IPS-NIHi11 (cell line): ENCODE data around the gene FALEC.
A peak's percentile ranks its signal among the peaks of the same experiment; 100 is the strongest.
"Not testable (repeated sequence)": the region's sequence is repeated elsewhere in the genome, so short reads cannot be mapped to it uniquely, and the experiment has no call there.

ENCODE experiments used
- DNase-seq: peaks from one replicate; pipeline ENCODE4 v3.0.0; 2012; ENCODE audit warnings: mixed read lengths, low spot score

The FALEC gene

DNA sequence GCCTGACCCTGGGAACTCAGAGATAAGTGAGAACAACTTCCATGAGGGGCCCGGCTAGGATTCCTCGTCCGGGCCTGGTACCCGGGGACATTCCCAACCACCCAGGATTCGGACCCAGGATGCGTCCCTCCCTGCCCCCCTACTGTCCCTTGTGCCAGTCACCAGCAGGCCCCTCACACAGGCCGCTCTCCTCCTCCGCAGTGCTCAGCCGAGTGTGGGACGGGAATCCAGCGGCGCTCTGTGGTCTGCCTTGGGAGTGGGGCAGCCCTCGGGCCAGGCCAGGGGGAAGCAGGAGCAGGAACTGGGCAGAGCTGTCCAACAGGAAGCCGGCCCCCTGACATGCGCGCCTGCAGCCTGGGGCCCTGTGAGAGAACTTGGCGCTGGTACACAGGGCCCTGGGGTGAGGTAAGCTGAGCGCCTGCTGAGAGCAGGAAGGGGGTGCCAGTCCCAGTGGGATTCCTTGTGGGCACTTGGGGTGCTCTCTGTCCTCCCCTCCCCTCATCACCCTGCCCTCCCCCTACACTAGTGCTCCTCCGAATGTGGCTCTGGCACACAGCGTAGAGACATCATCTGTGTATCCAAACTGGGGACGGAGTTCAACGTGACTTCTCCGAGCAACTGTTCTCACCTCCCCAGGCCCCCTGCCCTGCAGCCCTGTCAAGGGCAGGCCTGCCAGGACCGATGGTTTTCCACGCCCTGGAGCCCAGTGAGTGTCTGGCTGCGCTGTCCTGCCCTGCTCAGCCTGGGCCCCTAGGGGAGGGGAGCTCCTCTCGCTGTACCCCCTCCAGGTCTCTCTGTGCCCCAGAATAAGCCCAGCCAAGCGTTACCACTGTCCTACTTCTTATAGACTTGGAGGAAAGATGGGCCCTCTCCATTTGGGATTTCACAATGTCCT is 43.5 kb downstream of the FALEC start:
- no peak for DNase-seq

- DNase-seq: no peak
Measured at GRCh38 chr1:150559656-150560010, 44.1 kb downstream of the FALEC start.

GRCh38 chr1:150560011-150560438 is 44.5 kb downstream of the FALEC start:
- peak; percentile 83 for DNase-seq

- DNase-seq: peak; percentile 74
Measured at GRCh38 chr1:150560576-150561253, 45.2 kb downstream of the FALEC start.

GRCh38 chr1:150561254-150561973 is 45.9 kb downstream of the FALEC start:
- peak; percentile 87 for DNase-seq

DNA sequence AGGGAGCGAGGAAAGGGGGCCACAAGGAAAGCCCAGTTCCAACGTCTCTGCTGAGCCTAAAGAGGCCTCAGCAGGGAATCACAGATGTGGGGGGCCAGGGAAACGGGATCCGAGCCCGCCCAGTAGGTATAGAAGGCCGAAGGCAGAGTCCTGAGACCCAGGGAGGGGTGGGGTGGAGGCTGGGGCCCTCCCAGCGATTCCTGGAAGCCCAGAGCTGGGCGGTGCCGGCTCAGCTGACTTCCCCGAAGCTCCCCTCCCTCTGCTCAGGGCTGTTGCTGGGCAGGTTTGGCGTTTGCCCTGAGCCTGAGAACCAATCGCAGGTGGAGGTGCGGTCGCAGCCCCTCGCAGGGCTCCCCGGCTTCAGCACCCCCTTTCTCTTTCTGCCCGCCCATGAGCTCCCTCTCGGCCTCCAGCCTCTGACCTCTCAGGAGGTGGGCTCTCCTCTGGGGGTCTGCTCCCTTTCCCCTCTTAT is 46.5 kb downstream of the FALEC start:
- DNase-seq: peak; percentile 79

DNA sequence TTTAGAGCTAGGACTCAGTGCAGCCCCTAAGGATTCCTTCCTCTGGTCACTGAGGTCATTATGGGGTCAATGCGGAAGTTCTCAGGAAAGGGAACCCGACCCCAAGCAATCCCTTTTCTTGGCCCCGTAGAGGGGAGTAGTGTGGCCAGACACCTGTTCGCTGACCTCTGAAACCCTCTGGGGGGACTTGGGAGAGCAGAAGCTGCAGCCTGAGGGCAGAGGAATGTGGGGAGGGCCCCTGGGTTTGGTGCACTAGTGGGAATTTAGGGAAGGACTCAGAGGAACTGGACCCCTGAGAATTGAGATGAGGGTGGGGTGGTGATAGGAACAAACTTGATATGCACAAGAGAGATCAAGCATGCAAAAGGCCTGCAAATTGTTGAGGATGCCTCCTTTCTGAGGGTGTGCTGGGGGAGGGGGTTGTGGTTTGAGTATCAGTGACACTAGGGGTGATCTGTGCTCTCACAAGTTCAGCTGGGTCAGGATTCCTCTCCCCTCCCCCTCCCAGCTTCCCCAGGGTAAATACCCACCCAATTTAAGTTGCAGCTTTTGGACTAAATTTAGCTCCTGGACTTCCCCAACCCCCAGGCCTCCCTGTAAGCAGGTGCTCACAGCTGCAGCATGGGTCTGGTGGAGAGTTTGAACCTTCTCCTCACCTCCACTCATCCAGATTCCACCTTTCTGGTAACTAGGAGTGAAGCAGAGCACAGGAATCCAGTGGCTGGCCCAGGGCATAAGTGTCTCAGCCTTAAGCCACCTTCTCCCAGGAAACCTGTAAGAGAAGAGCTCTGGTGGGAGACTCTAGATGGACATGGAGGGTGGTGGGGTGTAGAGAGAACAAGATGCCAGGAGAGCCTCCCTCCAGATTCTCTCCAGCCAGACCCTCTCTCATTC is 47.1 kb downstream of the FALEC start:
- no peak for DNase-seq

GRCh38 chr1:150563340-150564038 is 47.9 kb downstream of the FALEC start:
- no peak for DNase-seq

DNA sequence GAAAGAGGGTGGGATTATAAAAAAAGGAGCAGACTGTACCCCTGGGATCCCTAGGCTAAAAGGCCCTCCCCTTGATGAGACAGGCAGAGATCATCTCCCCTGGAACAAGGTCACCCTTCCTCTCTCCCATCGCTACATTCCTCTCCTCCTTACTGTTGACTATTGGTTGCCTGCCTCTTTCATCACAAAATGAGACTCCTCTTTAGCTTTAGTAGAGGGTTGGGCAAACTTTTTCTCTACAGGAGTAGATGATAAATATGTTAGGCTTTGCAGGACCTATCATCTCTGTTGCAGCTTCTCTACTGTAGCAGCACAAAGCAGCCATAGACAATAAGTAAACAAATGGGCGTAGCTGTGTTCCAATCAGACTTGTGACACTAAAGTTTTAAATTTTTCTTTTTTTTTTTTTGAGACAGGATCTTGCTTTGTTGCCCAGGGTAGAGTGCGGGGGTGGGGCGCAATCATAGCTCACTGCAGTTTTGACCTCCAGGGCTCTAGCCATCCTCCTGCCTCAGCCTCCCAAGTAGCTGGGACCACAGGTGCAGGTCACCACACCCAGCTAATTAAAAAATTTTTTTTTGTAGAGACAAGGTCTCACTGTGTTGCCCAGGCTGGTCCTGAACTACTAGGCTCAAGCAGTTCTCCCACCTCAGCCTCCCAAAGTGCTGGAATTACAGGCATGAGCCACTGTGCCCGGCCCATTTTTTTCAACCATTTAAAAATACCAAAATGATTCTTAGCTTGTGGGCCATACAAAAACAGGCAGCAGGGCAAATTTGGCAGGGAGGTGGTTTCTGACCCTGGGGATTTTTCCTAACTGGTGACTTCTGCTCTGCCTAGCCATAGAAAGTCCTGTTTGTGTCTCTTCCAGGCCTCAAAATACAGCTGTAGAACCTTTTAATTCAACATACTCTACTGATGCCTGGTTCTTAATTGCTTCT is 48.8 kb downstream of the FALEC start:
- DNase-seq: no peak

DNA sequence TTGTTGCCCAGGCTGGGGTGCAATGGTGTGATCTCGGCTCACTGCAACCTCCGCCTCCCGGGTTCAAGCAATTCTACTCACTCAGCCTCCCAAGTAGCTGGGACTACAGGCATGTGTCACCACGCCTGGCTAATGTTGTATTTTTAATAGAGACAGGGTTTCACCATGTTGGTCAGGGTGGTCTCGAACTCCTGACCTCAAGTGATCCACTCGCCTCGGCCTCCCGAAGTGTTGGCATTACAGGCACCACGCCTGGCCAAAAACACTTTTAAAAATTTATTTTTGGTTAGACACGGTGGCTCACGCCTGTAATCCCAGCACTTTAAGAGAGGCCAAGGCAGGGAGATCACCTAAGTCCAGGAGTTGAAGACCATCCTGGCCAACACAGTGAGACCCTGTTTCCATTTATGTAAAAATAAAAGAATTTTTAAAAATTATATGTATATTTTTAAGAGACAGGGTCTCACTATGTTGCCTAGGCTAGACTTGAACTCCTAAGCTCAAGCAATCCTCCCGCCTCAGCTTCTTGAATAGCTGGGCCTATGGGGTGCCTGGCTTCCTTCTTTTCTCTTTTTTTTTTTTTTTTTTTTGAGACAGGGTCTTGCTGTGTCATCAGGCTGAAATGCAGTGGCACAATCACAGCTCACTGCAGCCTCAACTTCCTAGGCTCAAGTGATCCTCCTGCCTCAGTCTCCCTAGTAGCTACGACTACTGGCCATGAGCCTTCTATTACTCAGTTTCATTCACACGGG is 49.9 kb downstream of the FALEC start:
- DNase-seq: not testable (repeated sequence)

DNA sequence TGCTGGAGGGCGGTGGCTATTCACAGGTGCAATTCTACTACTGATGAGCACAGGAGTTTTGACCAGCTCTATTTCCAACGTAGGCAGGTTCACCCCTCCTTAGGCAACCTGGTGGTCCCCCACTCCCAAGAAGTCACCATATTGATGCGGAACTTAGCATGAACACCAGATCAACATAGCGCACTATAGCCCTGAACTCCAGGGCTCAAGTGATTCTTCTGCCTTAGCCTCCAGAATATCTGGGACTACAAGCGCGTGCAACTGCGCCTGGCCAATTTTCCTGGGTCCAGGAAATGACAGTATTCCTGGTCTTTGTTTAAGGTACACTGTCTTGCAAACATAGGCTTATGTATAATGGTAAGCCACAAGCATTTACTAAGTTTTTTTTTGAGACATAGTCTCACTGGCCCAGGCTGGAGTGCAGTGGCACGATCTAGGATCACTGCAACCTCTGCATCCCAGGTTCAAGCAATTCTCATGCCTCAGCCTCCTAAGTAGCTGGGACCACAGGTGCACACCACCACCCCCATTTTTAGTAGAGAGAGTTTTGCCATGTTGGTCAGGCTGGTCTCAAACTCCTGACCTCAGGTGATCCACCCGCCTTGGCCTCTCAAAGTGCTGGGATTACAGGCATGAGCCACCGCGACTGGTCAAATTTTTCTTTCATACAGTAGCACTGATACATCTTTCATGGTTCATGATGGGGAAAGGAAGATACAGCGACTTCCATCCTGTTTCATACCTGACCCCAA is 51.2 kb downstream of the FALEC start:
- DNase-seq: no peak

GRCh38 chr1:150567341-150567716 is 51.8 kb downstream of the FALEC start:
- DNase-seq: no peak

GRCh38 chr1:150567717-150568593 is 52.4 kb downstream of the FALEC start:
- peak; percentile 74 for DNase-seq

GRCh38 chr1:150568594-150568966 is 53.0 kb downstream of the FALEC start:
- DNase-seq: no peak

DNA sequence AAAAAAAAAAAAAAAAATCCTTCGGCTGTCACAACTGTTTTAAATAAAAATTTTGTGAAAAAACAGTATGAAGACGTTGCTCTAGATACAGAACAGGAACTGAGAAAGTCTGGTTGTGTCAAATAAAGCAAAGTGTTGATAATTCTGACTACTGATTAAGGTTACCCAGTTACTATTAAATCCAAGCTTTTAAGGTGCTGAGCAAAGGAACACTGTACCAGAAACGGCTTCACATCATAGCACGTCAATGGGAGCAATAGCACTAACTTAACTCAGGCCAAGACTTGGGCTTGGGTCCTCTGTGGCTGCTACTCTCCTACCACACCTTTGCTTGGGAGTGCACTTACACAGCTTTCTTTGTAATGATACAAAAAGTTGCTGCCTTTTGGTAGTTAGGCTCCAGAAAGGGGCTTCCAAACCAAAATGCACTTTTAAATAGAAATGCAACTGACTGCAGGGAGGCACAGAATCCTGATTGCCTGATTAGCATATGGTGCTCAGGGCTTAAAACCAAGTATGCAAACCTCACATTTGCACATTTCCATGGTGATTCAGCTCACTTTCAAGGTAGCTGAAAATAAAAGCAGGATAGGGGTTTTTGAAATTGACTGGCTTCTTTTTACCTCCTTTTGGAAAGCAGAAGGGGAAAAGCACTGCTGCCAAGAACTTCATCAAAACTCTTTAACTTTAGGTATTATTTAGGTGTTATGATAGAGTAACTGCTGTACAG is 57.5 kb downstream of the FALEC start:
- DNase-seq: no peak

GRCh38 chr1:150573648-150574071 is 58.1 kb downstream of the FALEC start:
- not testable (repeated sequence) for DNase-seq
